NB4 (cell line): ENCODE results near the gene GRIK2.

Experiments
- DNase-seq: peaks from one replicate; pipeline ENCODE4 v3.0.0; 2010; ENCODE audit warnings: low read depth
- H3K4me3 ChIP-seq: one replicate; pipeline ENCODE4 v1.5.1; 2011; ENCODE audit warnings: mild to moderate bottlenecking, low read depth, low read length, moderate library complexity
- MYC ChIP-seq: IDR thresholded peaks from 2 replicates; pipeline ENCODE4 v1.6.1; 2011; ENCODE audit warnings: low read depth, low read length
- POLR2A ChIP-seq: IDR thresholded peaks from 2 replicates; pipeline ENCODE4 v1.6.1; 2011; ENCODE audit warnings: mild to moderate bottlenecking; ENCODE audit not compliant: insufficient read length; ENCODE audit errors: extremely low read depth
- TF ChIP-seq, protein P1 (sequence below): IDR thresholded peaks from 2 replicates; pipeline ENCODE4 v1.6.1; 2011; ENCODE audit warnings: low read depth, low read length
- TF ChIP-seq, protein P2 (sequence below): IDR thresholded peaks from one replicate; pipeline ENCODE4 v1.5.1; 2012; ENCODE audit warnings: low read depth, low read length

The GRIK2 gene

DNA sequence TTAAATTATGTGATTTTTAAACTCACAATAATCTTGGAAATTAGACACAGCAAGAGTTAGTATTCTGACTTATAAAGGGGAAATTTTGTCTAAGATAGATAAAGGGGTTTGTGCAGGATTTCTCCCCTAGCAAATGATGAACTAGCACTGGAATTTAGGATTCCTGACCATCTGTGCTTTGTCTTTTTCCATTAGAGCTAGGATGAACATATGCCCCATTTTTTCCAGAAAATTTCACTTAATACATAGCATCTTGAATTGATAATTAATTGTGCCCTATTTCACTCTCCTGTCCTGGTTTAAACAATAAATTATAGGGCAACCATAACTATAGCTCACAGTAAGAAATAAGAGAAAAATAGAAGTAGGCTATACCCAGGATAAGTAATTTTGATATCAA lies 601.0 kb downstream of the GRIK2 start:
- TF ChIP-seq POLR2A (no peak), MYC (no peak)
- TF ChIP-seq, protein P1, sequence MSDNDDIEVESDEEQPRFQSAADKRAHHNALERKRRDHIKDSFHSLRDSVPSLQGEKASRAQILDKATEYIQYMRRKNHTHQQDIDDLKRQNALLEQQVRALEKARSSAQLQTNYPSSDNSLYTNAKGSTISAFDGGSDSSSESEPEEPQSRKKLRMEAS = no peak
- TF ChIP-seq, protein P2, sequence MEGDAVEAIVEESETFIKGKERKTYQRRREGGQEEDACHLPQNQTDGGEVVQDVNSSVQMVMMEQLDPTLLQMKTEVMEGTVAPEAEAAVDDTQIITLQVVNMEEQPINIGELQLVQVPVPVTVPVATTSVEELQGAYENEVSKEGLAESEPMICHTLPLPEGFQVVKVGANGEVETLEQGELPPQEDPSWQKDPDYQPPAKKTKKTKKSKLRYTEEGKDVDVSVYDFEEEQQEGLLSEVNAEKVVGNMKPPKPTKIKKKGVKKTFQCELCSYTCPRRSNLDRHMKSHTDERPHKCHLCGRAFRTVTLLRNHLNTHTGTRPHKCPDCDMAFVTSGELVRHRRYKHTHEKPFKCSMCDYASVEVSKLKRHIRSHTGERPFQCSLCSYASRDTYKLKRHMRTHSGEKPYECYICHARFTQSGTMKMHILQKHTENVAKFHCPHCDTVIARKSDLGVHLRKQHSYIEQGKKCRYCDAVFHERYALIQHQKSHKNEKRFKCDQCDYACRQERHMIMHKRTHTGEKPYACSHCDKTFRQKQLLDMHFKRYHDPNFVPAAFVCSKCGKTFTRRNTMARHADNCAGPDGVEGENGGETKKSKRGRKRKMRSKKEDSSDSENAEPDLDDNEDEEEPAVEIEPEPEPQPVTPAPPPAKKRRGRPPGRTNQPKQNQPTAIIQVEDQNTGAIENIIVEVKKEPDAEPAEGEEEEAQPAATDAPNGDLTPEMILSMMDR = no peak
- no peak for DNase-seq
- no peak overlapping the region for H3K4me3 ChIP-seq

DNA sequence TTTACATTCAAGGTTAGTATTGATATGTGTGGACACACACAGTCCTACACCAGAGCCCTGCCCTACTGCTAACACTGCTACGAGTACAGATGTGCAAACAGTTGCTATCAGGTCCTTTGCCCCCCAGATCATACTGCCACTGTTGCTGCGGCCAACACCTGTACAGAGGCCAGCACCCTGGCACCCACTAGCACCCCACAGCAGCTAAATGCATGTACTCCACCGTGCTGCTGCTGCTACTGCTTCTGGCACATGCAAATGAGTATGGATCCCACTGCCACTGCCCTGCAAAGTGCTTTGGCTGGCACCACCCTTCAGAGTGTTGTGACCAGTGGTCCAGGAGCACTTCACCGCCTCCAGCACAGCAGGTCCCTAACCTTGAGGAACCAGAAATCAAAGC lies 621.9 kb downstream of the GRIK2 start:
- TF ChIP-seq MYC (no peak), POLR2A (no peak)
- TF ChIP-seq, protein P1 = no peak
- TF ChIP-seq, protein P2 = no peak
- no peak for DNase-seq
- H3K4me3 ChIP-seq = no peak overlapping the region

DNA sequence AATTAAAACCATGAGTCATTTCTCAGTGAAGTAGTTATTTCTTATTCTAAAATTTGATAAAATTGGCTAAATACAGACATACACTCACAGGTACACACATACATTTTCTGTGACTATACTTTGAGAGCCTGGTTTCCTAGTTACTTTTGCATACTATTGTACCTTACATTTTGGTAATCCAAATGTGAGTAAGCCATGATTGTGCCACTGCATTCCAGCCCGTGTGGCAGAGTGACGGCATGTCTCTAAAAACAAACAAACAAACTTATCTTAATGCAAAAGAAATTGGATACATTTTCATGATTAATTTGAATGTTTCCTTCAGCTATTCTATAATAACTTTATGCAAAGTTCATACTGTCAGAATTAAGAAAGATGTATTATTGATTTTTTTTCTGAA lies 628.8 kb downstream of the GRIK2 start:
- H3K4me3 ChIP-seq = no peak overlapping the region
- DNase-seq = no peak
- no peak for TF ChIP-seq POLR2A
- TF ChIP-seq MYC = no peak
- TF ChIP-seq, protein P1 = no peak
- TF ChIP-seq, protein P2 = no peak

DNA sequence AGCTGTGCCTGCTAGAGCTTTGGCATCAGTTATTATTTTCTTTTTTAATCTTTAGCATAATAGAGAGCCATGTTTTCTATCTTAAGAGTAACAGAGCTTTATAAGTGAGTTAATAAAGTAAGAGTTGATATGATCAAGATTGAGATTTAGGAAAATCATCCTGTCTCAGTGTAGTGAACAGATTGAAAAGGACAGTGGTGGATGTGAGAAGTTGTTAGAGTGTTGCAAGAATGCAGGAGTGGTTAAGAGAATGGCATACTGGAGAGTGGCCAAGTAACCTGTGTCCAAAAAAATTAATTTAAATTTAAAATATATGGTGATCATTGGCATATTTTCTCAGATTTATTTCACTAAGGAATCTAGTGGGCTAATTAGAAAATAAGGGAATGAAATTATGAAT lies 629.3 kb downstream of the GRIK2 start:
- no peak overlapping the region for H3K4me3 ChIP-seq
- TF ChIP-seq, protein P1 = no peak
- TF ChIP-seq MYC (no peak), POLR2A (no peak)
- TF ChIP-seq, protein P2 = no peak
- DNase-seq = no peak

DNA sequence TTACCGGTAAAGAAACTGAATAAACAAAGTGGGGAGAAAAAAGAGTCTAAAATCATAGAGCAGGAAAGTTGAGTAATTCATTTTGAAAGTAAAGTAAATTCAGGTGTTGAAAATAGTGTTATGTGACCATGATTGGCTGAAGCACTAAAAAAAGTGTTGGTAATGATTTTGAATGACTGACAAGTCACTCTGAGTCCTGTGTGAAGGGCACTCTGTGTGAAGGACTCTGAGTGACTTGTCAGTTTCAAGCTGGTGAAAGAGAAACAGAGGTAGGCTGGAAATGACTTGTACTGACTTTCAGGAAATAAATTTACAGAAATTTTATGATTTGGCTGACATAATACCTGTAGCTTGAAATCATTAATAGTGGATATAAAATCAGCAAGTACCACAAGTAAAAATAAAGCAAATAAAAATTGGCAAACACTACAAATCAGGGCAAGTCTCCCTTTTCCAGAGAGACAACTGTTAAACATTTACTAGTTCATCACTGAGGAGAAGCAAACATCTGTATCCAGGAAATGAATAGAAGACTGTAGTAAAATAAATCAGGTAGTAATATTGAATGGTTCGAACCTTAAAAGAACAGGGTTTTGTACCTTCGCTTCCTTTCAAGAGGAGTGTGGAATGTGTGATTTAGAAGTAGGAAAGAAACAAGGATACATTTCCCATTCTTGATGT lies 630.6 kb downstream of the GRIK2 start:
- TF ChIP-seq, protein P1 = no peak
- TF ChIP-seq, protein P2 = no peak
- TF ChIP-seq MYC = no peak
- no peak overlapping the region for H3K4me3 ChIP-seq
- DNase-seq = no peak

DNA sequence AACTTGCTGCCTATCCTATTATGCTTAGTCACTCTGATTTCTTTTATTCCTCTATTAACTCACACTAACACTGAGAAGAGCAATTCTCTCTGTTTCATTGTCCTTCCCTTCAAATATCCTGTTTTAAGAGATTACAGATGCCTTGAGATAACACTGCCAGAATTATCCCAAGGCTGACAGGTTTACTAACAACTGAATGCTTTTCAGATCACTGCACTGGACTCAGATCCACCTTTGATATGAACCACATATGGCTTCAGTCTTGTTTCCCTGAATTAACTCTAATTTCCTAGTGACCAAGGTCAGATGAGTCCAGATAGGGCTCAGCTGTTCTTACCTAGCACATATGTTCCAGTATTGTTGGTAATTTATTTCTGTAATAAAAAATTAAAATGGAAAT lies 633.1 kb downstream of the GRIK2 start:
- TF ChIP-seq POLR2A (no peak), MYC (no peak)
- H3K4me3 ChIP-seq = no peak overlapping the region
- no peak for DNase-seq
